Cardiac muscle cell (in vitro differentiated cells and primary cell): Measurements from ENCODE around the gene ACE. TPM values are rescaled to one million over a fixed set of nuclear protein-coding genes. Genes with fewer than 3 reads are reported as not detected.

ENCODE experiments used
- DNase-seq, 2 donors: peaks; one replicate each; pipeline versions ENCODE4 v3.0.0 to v3.0.0-alpha.2; 2010 to 2017; ENCODE audit warnings: low read depth in 1 of 2, low spot score in 1 of 2
- H3K27ac ChIP-seq: fragments of 200-600 bp; sonication (generic); 2 replicates; pipeline ENCODE4 v1.5.1; 2016
- H3K27me3 ChIP-seq: fragments of 200-600 bp; sonication (generic); 2 replicates; pipeline ENCODE4 v1.6.0; 2016; ENCODE audit warnings: control low read depth
- H3K36me3 ChIP-seq: fragments of 200-600 bp; sonication (generic); 2 replicates; pipeline ENCODE4 v1.5.1; 2016; ENCODE audit warnings: control low read depth
- H3K4me1 ChIP-seq: fragments of 200-600 bp; sonication (generic); 2 replicates; pipeline ENCODE4 v1.8.1; 2017; ENCODE audit warnings: low read depth, mild to moderate bottlenecking, mixed run types
- H3K4me3 ChIP-seq: fragments of 200-600 bp; sonication (generic); 2 replicates; pipeline ENCODE4 v1.5.1; 2016; ENCODE audit warnings: mild to moderate bottlenecking
- H3K9me3 ChIP-seq: fragments of 200-600 bp; sonication (generic); 2 replicates; pipeline ENCODE4 v1.5.1; 2017; ENCODE audit warnings: low read depth, mild to moderate bottlenecking, control low read depth
- CTCF ChIP-seq: IDR thresholded peaks from 2 replicates; pipeline ENCODE4 v1.5.1; 2012; ENCODE audit warnings: low read depth, mild to moderate bottlenecking, low read length
- polyA plus RNA-seq: library from polyadenylated mRNA; unstranded; fragments of >200 nt; fragmentation: Nextera tagmentation; extraction: Ambion mirVana; gene quantifications from 2 replicates; pipeline ENCODE4 v1.2.1, GENCODE V29; 2016
- total RNA-seq: library from RNA; depleted of rRNA; stranded (reverse); fragments of >200 nt; gene quantifications from 2 replicates; pipeline ENCODE4 v1.2.3, GENCODE V29; 2016

The ACE gene
- total and polyA plus RNA-seq, 2 experiments from 2014 or later, result 1.8 to 3.2 TPM

- Histone ChIP-seq H3K9me3 (no peaks in the 10 kb centered on the region), H3K27me3 (peaks cover 15% of the 10 kb centered on the region), H3K36me3 (no peaks in the 10 kb centered on the region), H3K4me3 (no peak overlapping the region), H3K4me1 (no peaks in the 10 kb centered on the region), H3K27ac (no peak overlapping the region)
- DNase-seq, result no peak
- TF ChIP-seq CTCF, result no peak
These were observed 26.5 kb downstream of the ACE start for GRCh38 chr17:63503341-63503705.

GRCh38 chr17:63504261-63504660 lies 27.4 kb downstream of the ACE start:
- Histone ChIP-seq H3K27ac (no peak overlapping the region), H3K27me3 (peaks cover 15% of the 10 kb centered on the region), H3K4me1 (no peaks in the 10 kb centered on the region), H3K4me3 (no peak overlapping the region), H3K9me3 (no peaks in the 10 kb centered on the region), H3K36me3 (no peaks in the 10 kb centered on the region)
- TF ChIP-seq CTCF, result no peak
- DNase-seq, result no peak

- no peak for TF ChIP-seq CTCF
- Histone ChIP-seq H3K27ac (no peak overlapping the region), H3K27me3 (peaks cover 15% of the 10 kb centered on the region), H3K9me3 (no peaks in the 10 kb centered on the region), H3K4me1 (no peaks in the 10 kb centered on the region), H3K4me3 (no peak overlapping the region), H3K36me3 (no peaks in the 10 kb centered on the region)
- no peak for DNase-seq
These were observed 28.5 kb downstream of the ACE start for GRCh38 chr17:63505341-63505740.

GRCh38 chr17:63506627-63507026 lies 29.8 kb downstream of the ACE start:
- no peaks in the 10 kb centered on the region for H3K4me1 ChIP-seq
- no peak for DNase-seq
- no peaks in the 10 kb centered on the region for H3K36me3 ChIP-seq
- no peak for TF ChIP-seq CTCF
- H3K9me3 ChIP-seq, result no peaks in the 10 kb centered on the region
- H3K27me3 ChIP-seq, result peaks cover 9% of the 10 kb centered on the region
- H3K27ac ChIP-seq, result no peak overlapping the region
- no peak overlapping the region for H3K4me3 ChIP-seq

- Histone ChIP-seq H3K27ac (no peak overlapping the region), H3K36me3 (no peaks in the 10 kb centered on the region), H3K4me1 (no peaks in the 10 kb centered on the region), H3K27me3 (no peaks in the 10 kb centered on the region), H3K4me3 (no peak overlapping the region), H3K9me3 (no peaks in the 10 kb centered on the region)
- no peak for TF ChIP-seq CTCF
- DNase-seq, result no peak
These were observed 34.5 kb downstream of the ACE start for GRCh38 chr17:63511331-63511730.

- Histone ChIP-seq H3K27me3 (no peaks in the 10 kb centered on the region), H3K4me3 (no peak overlapping the region), H3K27ac (no peak overlapping the region), H3K4me1 (no peaks in the 10 kb centered on the region), H3K9me3 (no peaks in the 10 kb centered on the region), H3K36me3 (no peaks in the 10 kb centered on the region)
- no peak for TF ChIP-seq CTCF
- no peak for DNase-seq
These were observed 35.5 kb downstream of the ACE start for GRCh38 chr17:63512388-63512787.
